IMR-90 (cell line): ENCODE data around the gene CCL13. TPM values are rescaled to one million over a fixed set of nuclear protein-coding genes. Genes with fewer than 3 reads are reported as not detected.

Source experiments
- ATAC-seq: fragments of 200-7000 bp; cut with Tn5 transposase; 2 replicates; pipeline ENCODE4 v1.9.1; 2020; ENCODE audit warnings: low read depth, mild to moderate bottlenecking, moderate library complexity
- BruUV-seq: library from RNA; stranded (reverse); fragments of 400-500 nt; replicated peaks from 2 replicates; lab custom pipeline; 2021; lab: Mats Ljungman, UMichigan
- CTCF ChIA-PET: fragments of 300-600 bp; formaldehyde crosslinking; extraction: SDS; loops from one replicate; lab custom pipeline; 2021; ENCODE audit warnings: antibody characterized with exemption; lab: Yijun Ruan, JAX
- POLR2A ChIA-PET: fragments of 300-600 bp; sonication (Branson Sonifier 250); formaldehyde crosslinking; loops from one replicate; lab custom pipeline; 2022; ENCODE audit warnings: antibody characterized with exemption; ENCODE audit not compliant: unreplicated experiment; lab: Charles Lee
- DNase-seq: peaks from one replicate; pipeline ENCODE4 v3.0.0; 2013
- H2AFZ ChIP-seq: replicated peaks from 2 replicates; pipeline ENCODE3; 2013; ENCODE audit warnings: low read length, mild to moderate bottlenecking; ENCODE audit not compliant: poor library complexity
- H2AK5ac ChIP-seq: 2 replicates; pipeline ENCODE4 v1.6.1; 2013; ENCODE audit warnings: low read depth, low read length, inconsistent platforms
- H2AK9ac ChIP-seq: replicated peaks from 2 replicates; pipeline ENCODE3; 2013; ENCODE audit warnings: mild to moderate bottlenecking, low read depth, low read length, moderate library complexity; ENCODE audit not compliant: poor library complexity
- H2BK120ac ChIP-seq: 2 replicates; pipeline ENCODE4 v1.6.1; 2013; ENCODE audit warnings: low read depth, low read length, inconsistent platforms
- H2BK15ac ChIP-seq: 3 replicates; pipeline ENCODE4 v1.6.1; 2013; ENCODE audit warnings: low read depth, low read length, inconsistent platforms
- H2BK20ac ChIP-seq: 2 replicates; pipeline ENCODE4 v1.6.1; 2013; ENCODE audit warnings: low read depth, mild to moderate bottlenecking, inconsistent platforms, low read length, moderate library complexity
- H2BK5ac ChIP-seq: 2 replicates; pipeline ENCODE4 v1.6.1; 2013; ENCODE audit warnings: mild to moderate bottlenecking, low read depth, low read length, inconsistent platforms; ENCODE audit not compliant: poor library complexity, severe bottlenecking
- H3K14ac ChIP-seq: replicated peaks from 2 replicates; pipeline ENCODE4 v1.6.1; 2013; ENCODE audit warnings: low read depth, low read length, inconsistent platforms
- H3K18ac ChIP-seq: 2 replicates; pipeline ENCODE4 v1.6.1; 2013; ENCODE audit warnings: low read depth, low read length, control low read depth
- H3K23ac ChIP-seq: 2 replicates; pipeline ENCODE4 v1.6.1; 2013; ENCODE audit warnings: low read depth, low read length, inconsistent platforms
- H3K27ac ChIP-seq: 2 replicates; pipeline ENCODE4 v1.5.1; 2013; ENCODE audit warnings: mild to moderate bottlenecking, control low read depth, low read length; ENCODE audit not compliant: insufficient read depth
- H3K27me3 ChIP-seq: 2 replicates; pipeline ENCODE4 v1.6.1; 2013; ENCODE audit warnings: low read length; ENCODE audit not compliant: control insufficient read depth, insufficient read depth
- H3K36me3 ChIP-seq: 2 replicates; pipeline ENCODE4 v1.6.1; 2013; ENCODE audit warnings: low read length, mixed read lengths; ENCODE audit not compliant: control insufficient read depth, insufficient read depth
- H3K4ac ChIP-seq: 2 replicates; pipeline ENCODE4 v1.6.1; 2013; ENCODE audit warnings: low read depth, low read length, inconsistent platforms
- H3K4me1 ChIP-seq: 2 replicates; pipeline ENCODE4 v1.6.1; 2013; ENCODE audit warnings: low read length, mixed read lengths; ENCODE audit not compliant: control insufficient read depth, insufficient read depth
- H3K4me2 ChIP-seq: 2 replicates; pipeline ENCODE4 v1.6.1; 2013; ENCODE audit warnings: low read depth, mild to moderate bottlenecking, control low read depth, low read length, moderate library complexity
- H3K4me3 ChIP-seq: 2 replicates; pipeline ENCODE4 v1.5.1; 2013; ENCODE audit warnings: low read depth, mild to moderate bottlenecking, control low read depth, low read length, moderate library complexity; ENCODE audit not compliant: insufficient read depth
- H3K56ac ChIP-seq: 2 replicates; pipeline ENCODE4 v1.6.1; 2013; ENCODE audit warnings: low read length, inconsistent platforms; ENCODE audit not compliant: insufficient read depth; ENCODE audit errors: extremely low read depth
- H3K79me1 ChIP-seq, 2 experiments: 2 replicates each; pipeline ENCODE4 v1.6.1; 2013; ENCODE audit warnings: low read length in 2 of 2, inconsistent platforms in 1 of 2, low read depth in 1 of 2
- H3K9ac ChIP-seq: 2 replicates; pipeline ENCODE4 v1.6.1; 2013; ENCODE audit warnings: low read depth, low read length, control low read depth
- H3K9me1 ChIP-seq: 2 replicates; pipeline ENCODE4 v1.6.1; 2013; ENCODE audit warnings: low read length, inconsistent platforms; ENCODE audit not compliant: insufficient read depth
- H3K9me3 ChIP-seq: 2 replicates; pipeline ENCODE4 v1.6.1; 2013; ENCODE audit warnings: low read length; ENCODE audit not compliant: control insufficient read depth, insufficient read depth
- H4K20me1 ChIP-seq: 2 replicates; pipeline ENCODE4 v1.6.1; 2013; ENCODE audit warnings: low read length, inconsistent platforms; ENCODE audit not compliant: insufficient read depth
- H4K5ac ChIP-seq: 2 replicates; pipeline ENCODE4 v1.6.1; 2013; ENCODE audit warnings: mild to moderate bottlenecking, low read depth, low read length, control low read depth
- H4K8ac ChIP-seq, 2 experiments: 2 replicates each; pipeline ENCODE4 v1.6.1; 2013; ENCODE audit warnings: low read depth in 2 of 2, low read length in 2 of 2, control low read depth in 1 of 2, inconsistent platforms in 1 of 2
- H4K91ac ChIP-seq: 2 replicates; pipeline ENCODE4 v1.6.1; 2013; ENCODE audit warnings: low read depth, low read length, inconsistent platforms; ENCODE audit not compliant: insufficient read depth
- MAZ ChIP-seq: IDR thresholded peaks from 2 replicates; pipeline ENCODE4 v1.6.1; 2012; ENCODE audit warnings: low read depth, mild to moderate bottlenecking, low read length, improper control_type of control experiment, moderate library complexity, borderline replicate concordance
- NFE2L2 ChIP-seq: fragments of 150-350 bp; IDR thresholded peaks from 2 replicates; pipeline ENCODE4 v1.6.1; 2016; ENCODE audit warnings: low read depth, mild to moderate bottlenecking, low read length
- RFX5 ChIP-seq: IDR thresholded peaks from 2 replicates; pipeline ENCODE4 v1.8.0; 2012; ENCODE audit warnings: low read depth, mild to moderate bottlenecking, low read length, moderate library complexity
- WGBS, 2 experiments: methylation state at CpG; one replicate each; pipeline versions ENCODE4 v1.1.5 to v1.1.7; 2013; ENCODE audit warnings: missing lambda C conversion rate in 2 of 2; ENCODE audit not compliant: insufficient read length in 1 of 2; ENCODE audit errors: extremely low coverage in 2 of 2; 5-methylcytosine and 5-hydroxymethylcytosine counted together
- dilution Hi-C: fragments of 300-500 bp; cut with HindIII; formaldehyde crosslinking; loops from one replicate; pipeline ENCODE4 v1.14.3; 2018; ENCODE audit warnings: low sequenced_read_pairs; ENCODE audit not compliant: unreplicated experiment
- in situ Hi-C: fragments of 300-500 bp; cut with MboI; formaldehyde crosslinking; loops from 3 replicates; pipeline ENCODE4 v1.14.3; 2019; ENCODE audit warnings: low sequenced_read_pairs, inconsistent platforms, mixed read lengths
- intact Hi-C: fragments of 100-400 bp; cut with micrococcal nuclease; formaldehyde crosslinking; loops from 2 replicates; pipeline ENCODE4 v1.10.0; 2022
- polyA plus RNA-seq, 3 experiments: library from polyadenylated mRNA; depleted of rRNA; stranded (reverse); fragments of >200 nt; gene quantifications; 2 replicates each; pipeline ENCODE4 v1.2.3, GENCODE V29; 2012; ENCODE audit warnings: low replicate concordance in 1 of 3
- total RNA-seq: library from RNA; depleted of rRNA; stranded (reverse); fragments of >200 nt; gene quantifications from 2 replicates; pipeline ENCODE4 v1.2.3, GENCODE V29; 2012

CCL13 gene
- total and polyA plus RNA-seq, 2 of the 4 experiments (the other 2 are of a cell fraction), result 0.18 TPM; not detected in 1

DNA sequence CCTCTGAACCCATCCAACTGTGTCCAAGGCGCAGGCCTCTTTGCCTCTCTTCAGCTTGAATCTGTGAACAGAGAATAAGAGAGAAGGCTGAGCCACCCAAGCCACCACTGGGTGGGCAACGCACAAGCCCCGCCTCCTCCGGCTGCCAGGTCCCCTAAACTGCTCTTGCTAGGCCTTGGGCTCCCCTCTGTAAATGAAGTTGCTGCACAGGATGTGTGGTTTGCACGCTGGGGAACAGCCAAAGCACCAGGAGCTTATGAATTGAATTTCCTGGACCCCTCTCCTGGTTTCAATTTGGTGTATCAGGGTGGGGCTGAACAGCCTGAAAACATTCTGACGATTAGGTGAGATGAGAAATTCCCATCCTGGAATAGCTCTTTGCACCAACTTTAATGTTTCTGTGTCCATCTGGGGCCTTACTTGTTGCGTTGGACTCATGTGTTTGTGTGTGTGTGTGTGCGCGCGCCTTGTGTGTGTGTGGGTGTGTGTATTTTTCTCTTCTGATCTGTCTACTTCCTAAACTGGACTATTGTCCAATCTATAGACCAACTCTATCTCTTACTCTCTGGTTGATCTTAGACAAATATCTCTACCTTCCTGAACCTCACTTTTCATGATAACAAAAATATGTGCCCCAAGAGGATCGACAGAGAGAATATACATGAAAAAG lies 4.5 kb downstream of the CCL13 start:
- Histone ChIP-seq H3K9me3 (no peaks in the 10 kb centered on the region), H3K27ac (no peak overlapping the region), H3K4ac (no peak overlapping the region), H3K4me2 (no peak overlapping the region), H3K23ac (no peak overlapping the region), H2BK120ac (no peak overlapping the region), H4K5ac (no peak overlapping the region), H3K4me3 (no peak overlapping the region), H3K9ac (no peak overlapping the region), H3K14ac (no peak overlapping the region), H2BK5ac (no peak overlapping the region), H3K36me3 (no peaks in the 10 kb centered on the region), H3K56ac (no peak overlapping the region), H2AK9ac (peak overlapping the region; percentile 34), H3K9me1 (no peaks in the 10 kb centered on the region), H2AFZ (no peak overlapping the region), H2BK15ac (no peak overlapping the region; the same call in 2 of the 3 replicates), H2AK5ac (no peak overlapping the region), H3K79me1 (no peaks in the 10 kb centered on the region), H4K20me1 (no peaks in the 10 kb centered on the region), H3K18ac (no peak overlapping the region), H2BK20ac (no peak overlapping the region), H3K27me3 (peaks cover 5% of the 10 kb centered on the region; the same call in 1 of the 2 replicates), H4K91ac (no peak overlapping the region; the same call in 1 of the 2 replicates), H4K8ac (no peak overlapping the region), H3K4me1 (no peaks in the 10 kb centered on the region)
- no CpG with 5 or more reads among the region's 11 CpGs for WGBS, 2 experiments
- in situ Hi-C loops (loop anchor here (5.0 to 10.0 kb wide), 2 partner anchors 163 to 586 kb away; no protein-coding TSS in a partner anchor), dilution Hi-C loops (no loop called here), intact Hi-C loops (loop anchor here (1.0 to 2.0 kb wide), 5 partner anchors 46 to 581 kb away; no protein-coding TSS in a partner anchor)
- ChIA-PET CTCF (interaction anchor here (0.6 to 4.1 kb wide), 31 partner anchors 9 to 582 kb away, joined by 3 to 82 read pairs (median 4); partner anchors contain the start of gene CCL2), POLR2A (no interaction called here)
- BruUV-seq, result no TSS peak
- TF ChIP-seq MAZ, result no peak
- TF ChIP-seq RFX5, result no peak
- TF ChIP-seq NFE2L2, result no peak
- no peak for DNase-seq
- ATAC-seq, result no peak
